Neuron (in vitro differentiated cells): ENCODE measurements around the gene RPS6KA3.

Source experiments
- H2AFZ ChIP-seq: one replicate; pipeline ENCODE4 v1.6.1; 2013; ENCODE audit warnings: low read depth, mild to moderate bottlenecking, inconsistent platforms, low read length, moderate library complexity
- H3K27me3 ChIP-seq: one replicate; pipeline ENCODE4 v1.6.1; 2013; ENCODE audit warnings: low read length; ENCODE audit not compliant: insufficient read depth
- H3K36me3 ChIP-seq: one replicate; pipeline ENCODE4 v1.6.1; 2013; ENCODE audit warnings: low read length; ENCODE audit not compliant: insufficient read depth
- H3K4me1 ChIP-seq: one replicate; pipeline ENCODE4 v1.6.1; 2013; ENCODE audit warnings: low read length; ENCODE audit not compliant: insufficient read depth
- H3K4me3 ChIP-seq: 2 replicates; pipeline ENCODE4 v1.5.1; 2013; ENCODE audit warnings: mild to moderate bottlenecking, low read length, moderate library complexity
- H3K9me3 ChIP-seq: one replicate; pipeline ENCODE4 v1.6.1; 2013; ENCODE audit warnings: low read length

RPS6KA3 gene

GRCh38 chrX:20225488-20225833, 41.2 kb downstream of the RPS6KA3 start:
- Histone ChIP-seq H3K4me3 (no peak overlapping the region), H3K9me3 (no peaks in the 10 kb centered on the region), H3K27me3 (no peaks in the 10 kb centered on the region), H3K36me3 (no peaks in the 10 kb centered on the region), H3K4me1 (no peaks in the 10 kb centered on the region), H2AFZ (no peak overlapping the region)

DNA sequence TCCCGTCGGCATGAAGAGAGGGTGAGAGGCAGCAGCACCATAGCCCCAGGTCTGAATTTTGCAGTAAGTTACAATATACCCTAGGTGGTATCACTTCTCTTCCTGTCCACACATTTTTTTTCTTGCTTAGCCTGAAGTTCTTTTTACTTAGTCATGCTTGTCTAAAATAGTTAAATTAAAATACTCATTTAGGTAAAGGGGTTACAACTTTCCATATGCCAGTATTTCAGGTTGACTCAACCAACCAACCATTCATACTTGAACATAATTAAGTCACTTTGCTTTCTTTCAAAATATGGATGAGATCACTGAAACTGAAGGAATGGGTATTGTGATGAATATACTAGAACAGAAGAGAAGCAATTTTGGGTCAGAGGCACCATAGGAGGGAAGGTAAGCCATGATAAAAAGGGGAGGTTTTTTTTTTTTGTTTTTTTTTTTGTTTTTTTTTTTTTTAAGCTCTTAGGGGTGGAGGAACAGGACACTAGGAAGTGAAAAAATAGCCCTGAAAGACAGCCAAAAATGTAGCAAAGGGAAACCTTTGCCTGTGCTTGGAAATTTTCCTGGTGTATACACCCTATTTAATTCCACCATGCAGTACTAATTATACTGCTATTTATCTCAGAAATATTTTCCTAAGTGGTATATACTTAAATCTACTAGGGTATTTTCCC, 41.8 kb downstream of the RPS6KA3 start:
- no peaks in the 10 kb centered on the region for H3K9me3 ChIP-seq
- no peaks in the 10 kb centered on the region for H3K36me3 ChIP-seq
- no peak overlapping the region for H3K4me3 ChIP-seq
- no peak overlapping the region for H2AFZ ChIP-seq
- no peaks in the 10 kb centered on the region for H3K4me1 ChIP-seq
- no peaks in the 10 kb centered on the region for H3K27me3 ChIP-seq

DNA sequence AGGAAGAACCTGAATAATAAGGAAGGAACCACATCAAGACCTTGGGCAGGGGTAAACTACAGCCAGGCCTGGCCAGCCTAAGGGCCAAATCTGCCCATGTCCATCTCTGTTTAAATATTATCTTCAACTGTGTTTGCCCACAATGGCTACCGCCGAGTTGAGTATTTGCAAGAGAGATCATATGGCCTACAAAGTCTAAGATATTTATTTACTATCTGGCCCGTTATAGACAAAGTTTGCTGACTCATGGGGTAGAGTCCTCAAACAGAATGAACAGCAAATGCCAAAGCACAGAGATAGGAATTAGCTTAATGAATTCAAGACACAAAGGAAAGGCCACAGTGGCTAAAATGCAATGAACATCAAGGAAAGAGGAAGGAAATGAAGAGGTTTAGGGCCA, 44.8 kb downstream of the RPS6KA3 start:
- Histone ChIP-seq H3K9me3 (no peaks in the 10 kb centered on the region), H3K36me3 (no peaks in the 10 kb centered on the region), H3K27me3 (no peaks in the 10 kb centered on the region), H3K4me1 (no peaks in the 10 kb centered on the region), H3K4me3 (no peak overlapping the region), H2AFZ (no peak overlapping the region)

DNA sequence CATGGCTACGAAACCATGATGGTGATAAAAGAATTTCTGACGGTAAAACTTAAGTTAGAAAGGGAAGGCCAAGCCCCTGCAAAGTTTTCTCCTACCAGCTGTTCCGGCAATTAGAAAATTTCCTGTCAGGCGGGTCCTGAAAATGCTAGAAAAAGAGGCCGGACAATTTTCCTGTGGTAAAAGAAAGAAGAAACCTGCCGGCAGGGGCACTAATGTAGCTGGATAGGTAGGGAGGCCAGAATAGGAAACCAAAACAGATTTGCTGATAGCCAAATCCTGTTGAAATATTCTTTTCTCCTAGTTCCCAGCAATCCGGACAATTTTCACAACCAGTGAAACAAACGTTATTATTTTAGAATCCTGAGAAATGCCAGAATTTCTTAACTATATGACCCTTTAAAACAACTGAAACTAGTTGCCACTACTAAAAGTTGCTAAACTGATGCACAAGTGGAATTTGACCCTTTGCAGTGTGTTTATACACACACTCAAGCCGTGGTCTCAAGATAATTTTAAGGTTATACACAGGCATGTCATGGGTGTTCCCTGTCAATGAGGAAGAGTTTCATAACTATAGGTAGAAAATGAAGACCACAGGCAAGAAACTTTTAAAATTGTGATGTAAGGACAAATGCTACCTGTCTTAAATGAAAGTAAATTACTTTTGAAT, 47.7 kb downstream of the RPS6KA3 start:
- H3K9me3 ChIP-seq, result no peaks in the 10 kb centered on the region
- H3K4me1 ChIP-seq, result no peaks in the 10 kb centered on the region
- no peaks in the 10 kb centered on the region for H3K36me3 ChIP-seq
- H3K4me3 ChIP-seq, result no peak overlapping the region
- no peak overlapping the region for H2AFZ ChIP-seq
- H3K27me3 ChIP-seq, result no peaks in the 10 kb centered on the region

- no peaks in the 10 kb centered on the region for H3K9me3 ChIP-seq
- no peaks in the 10 kb centered on the region for H3K4me1 ChIP-seq
- no peaks in the 10 kb centered on the region for H3K36me3 ChIP-seq
- no peak overlapping the region for H3K4me3 ChIP-seq
- H2AFZ ChIP-seq, result no peak overlapping the region
- no peaks in the 10 kb centered on the region for H3K27me3 ChIP-seq
Measured at GRCh38 chrX:20217906-20218305, 48.8 kb downstream of the RPS6KA3 start.

- H3K9me3 ChIP-seq, result no peaks in the 10 kb centered on the region
- no peaks in the 10 kb centered on the region for H3K27me3 ChIP-seq
- no peaks in the 10 kb centered on the region for H3K36me3 ChIP-seq
- H2AFZ ChIP-seq, result no peak overlapping the region
- no peak overlapping the region for H3K4me3 ChIP-seq
- H3K4me1 ChIP-seq, result no peaks in the 10 kb centered on the region
Measured at GRCh38 chrX:20217271-20217670, 49.4 kb downstream of the RPS6KA3 start.

DNA sequence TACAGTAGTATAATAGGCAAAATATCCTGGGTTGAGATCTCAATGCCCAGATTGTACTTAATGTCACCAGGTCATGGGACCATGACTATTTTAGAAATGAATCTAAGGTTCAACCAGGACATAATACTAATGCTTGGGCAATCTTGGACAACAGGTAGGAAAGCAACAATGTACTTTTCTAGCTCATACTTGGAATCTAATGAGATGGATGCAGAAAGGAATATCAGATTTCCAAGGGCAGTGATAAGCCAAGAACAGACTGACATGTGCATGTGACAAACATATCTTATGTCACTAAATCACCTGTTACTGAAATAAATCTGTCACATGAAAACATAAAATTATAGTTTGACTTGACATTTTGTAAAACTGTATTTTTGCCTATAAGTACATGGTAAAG, 51.1 kb downstream of the RPS6KA3 start:
- Histone ChIP-seq H2AFZ (no peak overlapping the region), H3K27me3 (no peaks in the 10 kb centered on the region), H3K4me1 (no peaks in the 10 kb centered on the region), H3K9me3 (no peaks in the 10 kb centered on the region), H3K36me3 (no peaks in the 10 kb centered on the region), H3K4me3 (no peak overlapping the region)

DNA sequence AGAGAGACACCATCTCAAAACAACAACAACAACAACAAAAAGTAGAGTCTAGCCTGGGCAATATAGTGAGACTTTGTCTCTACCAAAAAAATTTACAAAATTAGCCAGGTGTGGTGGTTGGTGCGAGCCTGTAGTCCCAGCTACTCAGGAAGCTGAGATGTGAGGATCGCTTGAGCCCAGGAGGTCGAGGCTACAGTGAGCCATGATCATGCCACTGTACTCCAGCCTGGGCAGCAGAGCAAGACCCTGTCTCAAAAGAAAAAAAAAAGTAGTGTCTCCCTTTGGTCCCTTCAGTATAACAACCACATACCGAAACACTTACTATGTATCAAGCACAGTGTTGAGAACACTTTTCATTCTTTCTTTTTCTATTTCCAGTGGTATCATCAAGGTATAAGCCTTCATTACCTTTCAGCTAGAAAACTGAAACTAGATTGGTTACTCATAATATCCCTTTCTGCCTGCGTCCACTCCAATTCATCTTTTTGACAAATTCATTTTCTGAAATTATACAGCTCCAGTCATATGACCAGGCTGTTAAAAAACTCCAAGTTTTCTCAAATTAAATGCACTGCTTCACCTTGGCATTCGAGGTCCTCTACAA, 54.1 kb downstream of the RPS6KA3 start:
- H2AFZ ChIP-seq, result no peak overlapping the region
- H3K9me3 ChIP-seq, result no peaks in the 10 kb centered on the region
- no peaks in the 10 kb centered on the region for H3K4me1 ChIP-seq
- H3K27me3 ChIP-seq, result no peaks in the 10 kb centered on the region
- H3K4me3 ChIP-seq, result no peak overlapping the region
- peaks cover 6% of the 10 kb centered on the region for H3K36me3 ChIP-seq

DNA sequence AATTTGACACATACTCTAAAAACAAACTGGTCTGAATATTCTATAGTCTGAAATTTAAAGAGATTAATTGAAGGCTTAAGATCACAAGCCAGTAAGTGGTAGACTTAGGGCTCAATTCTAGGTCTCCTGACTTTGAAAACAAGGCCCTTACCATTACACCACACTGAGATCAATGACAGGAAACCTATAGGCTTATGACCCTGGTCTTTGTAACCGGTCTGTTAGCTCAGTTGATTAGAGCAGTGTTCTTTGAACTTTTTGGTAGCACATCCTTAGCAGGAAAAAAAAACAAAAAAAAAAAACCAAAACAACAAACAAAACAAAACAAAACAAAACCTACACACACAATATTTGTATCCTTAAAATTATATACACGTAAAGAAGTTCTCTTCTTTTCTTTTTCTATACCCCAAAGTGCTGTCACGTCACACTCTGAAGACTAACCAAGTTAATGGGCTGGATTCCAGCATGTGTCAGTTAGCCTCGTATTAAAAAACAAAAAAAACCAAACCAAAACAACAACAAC, 55.4 kb downstream of the RPS6KA3 start:
- Histone ChIP-seq H2AFZ (no peak overlapping the region), H3K4me1 (no peaks in the 10 kb centered on the region), H3K27me3 (no peaks in the 10 kb centered on the region), H3K9me3 (no peaks in the 10 kb centered on the region), H3K4me3 (no peak overlapping the region), H3K36me3 (peaks cover 9% of the 10 kb centered on the region)

DNA sequence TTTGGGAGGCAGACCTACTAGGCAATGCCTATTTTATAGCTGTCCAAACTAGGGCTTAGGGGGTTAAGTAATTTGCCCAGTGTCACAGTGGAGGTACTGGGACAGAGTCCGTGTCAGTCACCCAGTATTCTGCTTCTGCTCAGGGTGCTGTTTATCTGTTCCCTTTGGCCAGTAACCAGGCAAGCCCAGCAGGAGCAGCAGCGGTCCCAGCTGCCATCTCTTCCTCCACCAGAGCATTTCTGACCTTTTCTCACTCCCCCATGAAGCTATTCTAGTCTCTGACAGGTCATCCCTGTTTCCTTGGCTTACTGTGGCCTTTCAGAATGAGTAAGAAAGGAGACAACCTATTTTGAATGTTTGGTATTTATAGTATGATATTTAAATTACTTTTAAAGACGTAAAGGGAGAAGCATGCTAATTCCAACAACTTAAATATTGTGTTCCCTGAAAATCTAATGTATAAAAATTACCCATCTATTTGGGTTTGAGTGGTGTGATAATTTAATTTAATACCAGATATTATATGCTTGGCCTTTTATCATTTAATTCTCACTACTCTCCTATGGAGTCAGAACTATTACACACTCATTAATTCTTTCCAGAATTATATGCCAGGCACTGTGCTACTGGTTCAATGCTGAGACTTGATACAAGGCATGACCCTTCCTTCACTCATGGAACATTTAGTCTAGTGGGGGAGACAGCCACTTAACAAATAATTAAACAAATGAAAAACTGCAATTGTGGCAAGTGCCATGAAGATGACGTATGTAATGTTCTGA, 60.6 kb downstream of the RPS6KA3 start:
- Histone ChIP-seq H3K4me1 (no peaks in the 10 kb centered on the region), H3K36me3 (peaks cover 13% of the 10 kb centered on the region), H2AFZ (no peak overlapping the region), H3K4me3 (no peak overlapping the region), H3K27me3 (no peaks in the 10 kb centered on the region), H3K9me3 (no peaks in the 10 kb centered on the region)

DNA sequence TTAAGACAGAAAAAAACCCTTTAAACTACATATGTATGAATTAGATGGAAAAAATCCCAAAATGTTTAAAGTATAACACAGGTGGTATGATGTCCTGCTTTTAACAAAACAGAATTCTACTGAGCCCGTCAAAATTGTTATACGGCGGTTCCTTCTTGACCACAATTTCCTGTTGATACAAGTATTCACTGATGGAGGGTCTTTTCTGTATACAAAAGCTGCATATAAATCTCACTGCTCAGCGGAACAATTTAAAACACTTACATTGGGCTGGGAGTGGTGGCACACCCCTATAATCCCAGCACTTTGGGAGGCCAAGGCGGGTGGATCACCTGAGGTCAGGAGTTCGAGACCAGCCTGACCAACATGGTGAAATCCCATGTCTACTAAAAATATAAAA, 62.4 kb downstream of the RPS6KA3 start:
- H3K4me1 ChIP-seq, result no peaks in the 10 kb centered on the region
- H2AFZ ChIP-seq, result no peak overlapping the region
- H3K36me3 ChIP-seq, result peaks cover 17% of the 10 kb centered on the region
- H3K9me3 ChIP-seq, result no peaks in the 10 kb centered on the region
- H3K4me3 ChIP-seq, result no peak overlapping the region
- H3K27me3 ChIP-seq, result no peaks in the 10 kb centered on the region

DNA sequence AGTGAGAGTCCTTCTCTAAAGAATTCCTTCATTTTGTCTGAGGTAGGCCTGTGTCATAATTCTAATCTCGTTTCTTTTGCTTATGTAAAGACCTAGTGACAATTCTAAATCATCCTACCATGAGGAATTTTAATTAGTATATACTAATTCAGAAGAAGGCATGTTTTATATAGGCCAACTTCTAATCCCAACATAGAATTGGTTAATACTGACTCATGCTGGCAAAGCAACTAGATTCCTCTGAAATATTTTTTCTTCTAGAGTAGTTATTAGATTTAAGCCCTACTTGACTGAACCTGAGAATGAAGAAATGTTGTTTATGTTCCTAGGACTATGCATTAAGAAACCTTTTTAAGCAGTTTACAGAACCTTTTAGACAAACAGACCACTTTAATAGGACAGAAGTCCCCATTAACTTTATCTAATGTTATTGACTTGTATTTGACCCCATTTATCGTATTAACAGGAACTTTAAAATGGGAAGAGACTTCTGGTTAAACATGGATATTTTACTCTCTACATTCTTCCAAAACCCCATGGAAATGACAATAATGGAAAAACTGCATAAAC, 69.0 kb downstream of the RPS6KA3 start:
- H3K4me1 ChIP-seq, result no peaks in the 10 kb centered on the region
- H3K9me3 ChIP-seq, result no peaks in the 10 kb centered on the region
- no peak overlapping the region for H3K4me3 ChIP-seq
- no peak overlapping the region for H2AFZ ChIP-seq
- no peaks in the 10 kb centered on the region for H3K27me3 ChIP-seq
- peaks cover 13% of the 10 kb centered on the region for H3K36me3 ChIP-seq

DNA sequence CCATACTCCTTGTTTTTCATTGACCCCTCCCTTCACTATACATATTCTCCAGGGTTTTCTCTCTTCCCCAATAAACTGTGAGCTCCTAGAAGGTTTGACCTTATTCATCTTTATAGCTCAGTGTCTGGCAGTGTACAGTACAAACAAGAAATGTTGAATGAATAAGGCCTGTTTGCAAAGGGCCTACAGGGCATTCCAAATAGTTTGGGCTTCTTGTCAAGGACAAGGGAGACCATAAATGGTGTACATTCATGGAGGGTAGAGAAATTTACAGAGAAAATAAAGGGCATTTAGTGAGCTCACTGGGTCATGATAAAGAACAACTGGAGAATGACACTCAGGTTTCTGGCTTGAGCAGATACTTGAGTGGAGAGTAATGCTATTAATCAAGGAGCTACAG, 77.5 kb downstream of the RPS6KA3 start:
- Histone ChIP-seq H3K4me1 (no peaks in the 10 kb centered on the region), H3K36me3 (peaks cover 15% of the 10 kb centered on the region), H2AFZ (no peak overlapping the region), H3K9me3 (no peaks in the 10 kb centered on the region), H3K27me3 (no peaks in the 10 kb centered on the region), H3K4me3 (no peak overlapping the region)
